HG03571 (cell line): ENCODE results near the gene CFAP77.

Experiments
- ATAC-seq: cut with Tn5 transposase; IDR thresholded peaks from one replicate; pipeline ENCODE4 v1.9.1; 2021; ENCODE audit not compliant: unreplicated experiment

The CFAP77 gene

DNA sequence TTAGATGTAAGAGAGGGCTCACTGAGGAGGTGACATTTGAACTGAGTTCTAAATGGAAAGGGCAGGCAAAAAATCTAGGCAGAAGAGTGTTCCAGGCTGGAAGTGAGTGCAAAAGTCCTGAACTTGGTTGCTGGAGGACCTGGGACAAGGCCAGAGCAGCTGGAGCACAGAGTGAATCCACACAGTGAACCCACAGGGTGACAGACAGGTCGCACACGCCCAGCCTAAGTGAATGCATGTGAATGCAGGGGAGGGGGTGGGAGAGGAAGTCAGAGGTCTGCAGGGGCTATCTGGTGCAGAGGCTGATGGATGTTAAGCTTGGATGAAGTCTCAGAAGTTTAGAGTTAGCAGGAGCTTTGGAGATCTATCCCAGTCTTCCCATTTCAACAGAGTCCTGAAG is 2.8 kb upstream of the CFAP77 start:
- no peak for ATAC-seq

DNA sequence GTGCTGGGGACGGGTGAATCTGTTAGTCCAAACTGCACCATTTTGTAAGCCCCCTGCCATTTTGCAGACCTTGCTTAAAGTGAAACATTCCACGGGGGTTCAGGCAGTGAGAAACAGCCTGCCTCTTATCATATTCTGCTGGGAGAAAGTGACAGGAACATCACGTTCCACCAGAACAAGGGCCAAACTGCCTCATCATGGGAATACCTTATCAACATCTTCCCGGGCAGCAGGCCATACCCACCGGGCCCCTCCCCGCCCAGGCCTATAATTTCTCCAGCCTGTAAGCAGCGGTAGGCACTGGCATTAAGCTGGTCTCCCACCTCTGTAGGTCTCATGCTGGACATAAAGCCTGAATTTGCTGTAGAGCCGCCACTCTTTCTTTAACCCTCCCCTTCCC is 1.5 kb upstream of the CFAP77 start:
- ATAC-seq, result no peak

DNA sequence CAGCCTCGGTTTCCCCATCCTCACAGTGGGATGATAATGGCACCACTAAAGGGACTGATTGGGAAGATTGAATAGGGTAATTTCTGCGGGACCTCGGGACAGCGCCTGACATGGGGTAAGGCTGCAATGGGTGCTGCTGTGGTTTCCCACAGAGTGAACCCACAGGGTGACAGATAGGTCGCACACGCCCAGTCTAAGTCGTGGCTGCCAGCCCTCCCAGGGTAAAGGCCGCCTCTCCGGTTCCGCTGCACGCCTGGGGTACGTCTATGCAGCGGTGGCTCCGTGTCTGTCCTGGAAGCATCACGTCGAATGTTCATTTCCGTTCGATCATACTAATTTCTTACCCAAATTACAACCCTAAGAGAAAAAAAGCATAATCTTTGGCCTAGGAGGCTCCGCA is 631 bp downstream of the CFAP77 start:
- ATAC-seq, result no peak

DNA sequence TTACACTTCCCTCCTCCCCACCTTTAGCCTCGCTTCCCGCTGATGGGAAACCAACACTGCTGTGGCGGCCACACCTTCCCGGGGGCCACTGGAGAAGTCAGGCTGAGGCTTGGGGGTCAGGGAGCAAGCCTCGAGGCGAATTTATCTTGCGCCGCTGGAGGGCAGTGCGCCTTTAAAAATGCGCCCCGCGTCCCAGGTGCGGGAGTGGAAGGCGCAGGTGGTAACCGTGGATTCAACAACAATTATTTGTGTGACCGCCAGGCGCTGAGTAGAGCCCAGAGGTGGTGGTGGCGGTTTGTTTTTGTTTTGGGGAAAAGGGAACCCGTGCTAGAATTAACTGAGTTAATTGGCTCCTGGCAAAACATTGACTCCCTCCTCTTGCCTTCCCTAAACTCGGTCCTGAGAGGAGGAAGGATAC is 1.1 kb downstream of the CFAP77 start:
- ATAC-seq, result no peak

DNA sequence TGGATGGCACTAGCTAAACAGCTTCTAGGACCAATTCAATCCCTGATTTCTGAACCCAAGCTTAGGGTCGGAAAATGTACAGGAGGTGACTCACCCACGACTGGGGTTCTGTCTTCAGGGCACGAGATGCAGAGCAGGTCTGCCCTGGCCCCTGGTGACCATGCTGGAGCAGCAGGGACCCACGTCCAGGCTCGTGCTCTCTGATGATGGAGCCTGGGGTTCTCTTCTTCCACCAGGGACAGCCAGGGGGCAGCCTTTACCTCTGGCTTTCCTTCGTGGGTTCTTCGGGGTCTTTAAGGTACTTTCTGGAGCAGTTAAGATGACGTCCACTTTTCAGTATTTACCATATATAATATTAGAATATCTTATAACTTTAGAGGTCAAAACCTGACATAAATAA is 2.1 kb downstream of the CFAP77 start:
- ATAC-seq, result no peak

DNA sequence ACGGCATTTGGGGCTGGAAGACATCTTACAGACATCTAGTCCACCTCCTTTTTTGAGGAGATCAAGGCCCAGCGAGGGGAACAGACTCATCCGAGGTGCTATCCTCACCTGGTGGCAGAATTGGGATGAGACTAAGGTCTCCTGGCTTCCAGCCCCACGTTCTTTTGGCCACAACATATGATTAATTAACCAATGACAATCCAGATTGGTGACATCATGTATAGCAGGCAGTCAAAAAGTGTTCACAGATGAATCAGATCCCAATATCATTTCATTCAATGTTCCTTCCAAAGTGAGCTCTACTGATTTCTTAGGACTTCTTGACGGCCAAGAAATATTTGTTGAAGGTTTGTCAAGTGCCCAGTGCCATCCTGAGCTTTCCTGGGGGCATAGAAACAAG is 3.9 kb downstream of the CFAP77 start:
- no peak for ATAC-seq

DNA sequence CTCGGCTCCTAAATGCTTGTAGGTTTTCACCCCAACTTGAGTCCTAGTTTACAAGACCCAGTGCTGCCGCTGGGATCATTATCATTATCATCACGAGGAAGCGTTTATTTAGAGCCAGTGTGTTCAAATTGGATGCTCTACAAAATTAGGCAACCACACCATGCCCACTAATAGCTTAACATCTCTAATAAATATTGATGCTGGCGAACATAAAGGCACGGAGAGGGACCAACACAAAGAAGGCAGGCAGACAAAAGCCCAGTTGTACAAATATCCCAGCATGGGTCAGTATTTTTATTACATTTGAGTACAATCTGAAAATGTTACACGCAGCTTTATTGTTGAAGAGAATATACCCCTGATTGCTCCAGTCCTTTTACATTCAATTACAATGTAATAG is 4.7 kb downstream of the CFAP77 start:
- no peak for ATAC-seq

DNA sequence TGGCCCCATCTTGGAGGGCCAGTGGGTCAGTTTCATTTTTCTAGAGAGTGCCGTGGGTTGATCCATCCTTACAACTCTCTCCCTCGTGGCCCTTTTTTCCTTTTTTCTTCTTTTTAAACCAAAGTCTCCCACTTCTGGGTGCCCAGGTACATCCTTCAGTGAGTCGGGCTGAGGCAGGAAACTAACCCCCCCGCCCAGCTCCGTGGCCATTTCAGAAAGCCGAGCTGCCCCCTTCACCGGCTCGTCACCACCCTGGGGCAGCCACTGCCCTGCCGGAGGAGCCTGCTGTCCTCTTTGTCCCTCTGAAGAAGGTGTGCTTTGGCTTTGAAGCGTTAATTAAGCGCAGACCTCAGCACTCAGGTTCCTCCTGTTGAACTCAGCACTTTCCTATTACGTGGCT is 5.2 kb downstream of the CFAP77 start:
- ATAC-seq, result no peak

DNA sequence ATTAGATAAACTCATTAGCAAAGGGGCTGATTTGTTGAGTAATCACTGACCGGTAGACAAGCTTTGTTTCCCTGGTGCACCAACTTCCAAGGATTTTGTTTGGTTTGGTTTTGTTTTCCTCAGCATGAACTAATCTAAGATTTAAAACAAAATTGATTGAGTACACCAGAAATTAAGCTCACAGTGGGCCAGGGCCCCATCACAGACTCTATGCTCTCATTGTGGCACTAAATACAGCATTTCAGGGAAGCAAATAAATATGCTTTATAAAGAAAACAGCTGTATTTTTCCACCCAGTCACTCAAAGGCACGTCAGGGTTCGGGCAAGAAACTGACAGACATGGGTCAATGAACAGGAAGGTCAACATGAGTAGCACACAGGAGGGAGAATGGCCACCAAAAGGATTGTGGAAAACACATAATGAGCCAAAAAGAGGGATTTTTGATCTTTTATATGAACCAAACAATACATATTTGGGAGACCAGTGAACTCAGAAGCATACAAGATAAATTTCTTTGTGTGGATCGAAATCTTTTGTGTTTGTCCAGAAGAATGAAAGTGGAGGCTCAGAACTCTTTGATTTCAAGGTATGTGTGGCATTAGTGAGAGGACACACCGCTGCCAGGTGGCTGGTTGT is 8.8 kb downstream of the CFAP77 start:
- no peak for ATAC-seq

DNA sequence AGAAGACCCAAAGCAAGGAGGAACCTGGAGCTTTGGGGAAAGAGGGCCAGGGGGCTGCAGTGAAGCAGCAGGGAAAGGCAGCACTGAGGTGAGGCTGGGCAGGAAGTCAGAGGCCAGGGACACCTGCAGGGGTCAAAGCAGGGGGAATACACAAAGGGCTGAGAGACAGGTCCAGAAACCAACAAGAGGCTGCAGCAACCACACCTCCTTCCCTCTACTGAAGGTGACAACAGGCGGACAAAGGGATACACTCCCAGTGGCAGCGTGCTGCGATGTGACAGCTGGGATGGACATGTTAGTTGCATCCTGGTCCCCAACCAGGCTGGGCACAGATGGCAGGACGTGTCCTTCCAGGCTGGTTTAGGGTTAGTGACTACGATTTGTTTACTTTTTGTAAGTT is 12.6 kb downstream of the CFAP77 start:
- no peak for ATAC-seq

DNA sequence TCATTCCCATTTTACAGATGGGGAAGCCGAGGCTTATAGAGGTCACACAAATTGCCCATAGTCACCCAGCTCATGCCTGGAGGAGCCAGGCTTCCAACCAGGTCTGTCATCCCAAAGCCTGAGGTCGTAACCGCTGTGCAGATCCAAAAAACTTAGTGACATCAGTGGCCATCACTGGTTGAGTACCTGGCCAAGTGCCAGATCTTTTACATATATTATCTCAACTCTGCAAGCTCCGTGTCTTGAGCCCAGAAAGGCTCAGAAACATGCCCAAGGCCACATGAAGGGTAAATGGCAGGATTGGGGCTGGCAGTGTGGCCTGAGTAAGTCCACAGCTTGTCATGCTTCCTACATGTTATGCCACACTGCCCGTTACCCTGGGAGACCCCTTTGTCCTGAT is 13.5 kb downstream of the CFAP77 start:
- ATAC-seq, result no peak

DNA sequence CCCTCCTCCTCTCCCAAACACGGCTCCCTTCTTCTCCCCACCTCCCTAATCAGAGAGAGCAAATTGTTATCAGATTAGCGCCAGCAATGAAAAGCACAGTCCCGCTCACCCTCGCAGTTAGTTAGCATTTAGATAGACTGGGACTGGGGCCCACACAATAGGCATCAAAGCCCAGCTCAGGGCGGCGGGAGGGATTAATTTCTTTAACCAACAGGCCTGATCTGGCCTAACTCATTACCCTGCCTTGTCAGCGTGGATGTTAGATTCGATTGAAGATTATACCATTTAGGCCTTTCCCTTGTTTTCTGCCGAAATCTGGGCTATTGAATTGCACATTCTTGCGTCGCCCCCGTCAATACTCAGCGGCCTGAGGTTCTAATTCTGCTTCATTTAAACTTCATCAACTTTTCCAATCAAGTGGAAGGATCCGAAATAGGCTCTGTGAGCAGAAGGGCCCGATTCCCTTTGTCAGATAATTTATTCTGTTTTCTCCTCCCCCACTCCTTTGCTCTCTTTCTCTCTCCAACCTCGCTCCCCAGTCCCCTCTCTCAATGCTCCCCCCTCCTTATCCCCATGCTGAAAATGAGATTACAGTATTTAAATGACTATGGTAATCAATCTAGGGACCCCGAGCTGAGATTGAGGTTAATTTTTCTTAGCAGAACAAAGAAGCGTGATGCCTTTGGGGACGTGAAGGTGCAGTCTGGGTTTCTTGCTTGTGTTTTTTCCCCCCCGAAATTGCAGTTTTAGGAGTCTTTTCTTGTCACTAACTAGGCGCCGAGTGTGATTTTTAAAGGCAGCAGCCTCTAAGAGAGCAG is 15.1 kb downstream of the CFAP77 start:
- no peak for ATAC-seq

DNA sequence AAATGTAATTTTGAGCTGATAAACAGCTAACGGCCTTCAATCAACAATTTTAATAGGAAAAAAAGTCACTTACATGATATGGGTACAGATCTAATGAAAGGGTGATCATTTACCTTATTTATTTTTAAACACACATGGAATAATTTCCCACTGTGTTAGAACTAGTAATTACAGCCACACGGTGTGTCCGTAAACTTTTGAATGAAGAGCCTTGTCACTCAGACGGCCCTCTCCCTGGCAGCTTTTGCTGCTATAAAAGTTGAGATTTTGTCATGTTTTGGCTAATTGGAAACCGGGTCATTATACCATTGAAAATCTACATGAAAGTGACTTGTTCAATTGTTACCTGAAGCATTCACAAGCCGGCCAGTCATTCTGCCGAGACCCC is 15.7 kb downstream of the CFAP77 start:
- no peak for ATAC-seq

DNA sequence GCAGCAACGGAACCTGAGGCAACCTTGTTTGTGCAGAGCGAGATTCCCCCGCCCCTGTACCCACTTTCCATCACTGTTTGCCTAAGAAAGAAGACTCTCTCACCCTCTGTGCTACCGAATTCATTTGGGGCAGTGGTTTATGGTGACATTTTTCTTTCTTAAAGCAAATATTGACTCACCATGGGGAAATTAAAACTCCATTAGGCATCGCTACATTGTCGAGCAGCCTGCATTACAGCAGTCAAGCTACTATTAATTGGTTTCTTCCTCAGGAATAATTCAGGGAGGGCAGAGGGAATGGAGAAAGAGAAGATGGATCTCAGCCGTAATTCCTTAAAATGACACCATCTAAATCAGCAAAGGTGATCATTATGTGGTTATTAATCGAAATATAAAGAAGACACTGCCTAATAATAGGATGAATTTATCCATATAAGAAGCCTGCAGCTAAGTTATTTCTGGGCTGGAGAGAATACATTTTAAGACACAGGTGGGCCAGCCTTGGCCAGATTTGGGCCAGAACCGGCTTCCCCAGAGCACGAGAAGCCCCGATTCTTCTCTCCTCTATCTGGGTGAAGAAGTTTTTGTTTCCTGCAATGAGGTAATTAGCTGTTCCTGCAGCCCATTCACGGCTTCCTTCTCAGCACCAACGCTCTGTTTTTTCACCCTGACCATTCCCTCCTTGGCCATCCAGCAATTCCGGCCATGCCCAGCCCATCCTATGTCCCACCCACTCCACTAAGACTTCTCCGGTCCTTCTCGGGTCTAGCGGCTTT is 16.8 kb downstream of the CFAP77 start:
- ATAC-seq, result no peak

DNA sequence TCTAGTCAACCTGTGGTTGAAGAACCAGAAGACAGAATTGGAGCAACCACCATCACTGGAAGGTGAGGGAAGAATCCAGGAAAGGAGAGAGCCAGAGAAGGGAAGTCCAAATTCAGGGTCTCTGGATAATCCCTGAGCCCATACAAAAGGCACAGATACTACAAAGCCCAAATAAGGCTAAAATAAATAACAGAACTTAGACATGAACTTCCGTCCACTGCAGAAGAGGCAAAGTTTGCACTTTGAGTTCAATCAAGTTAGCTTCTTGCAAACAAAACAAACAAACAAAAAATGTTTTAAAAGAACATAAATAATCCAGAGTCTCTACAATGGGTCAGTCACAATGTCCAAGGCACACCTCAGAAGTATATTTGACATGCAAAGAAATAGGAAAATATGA is 21.0 kb downstream of the CFAP77 start:
- ATAC-seq, result no peak

DNA sequence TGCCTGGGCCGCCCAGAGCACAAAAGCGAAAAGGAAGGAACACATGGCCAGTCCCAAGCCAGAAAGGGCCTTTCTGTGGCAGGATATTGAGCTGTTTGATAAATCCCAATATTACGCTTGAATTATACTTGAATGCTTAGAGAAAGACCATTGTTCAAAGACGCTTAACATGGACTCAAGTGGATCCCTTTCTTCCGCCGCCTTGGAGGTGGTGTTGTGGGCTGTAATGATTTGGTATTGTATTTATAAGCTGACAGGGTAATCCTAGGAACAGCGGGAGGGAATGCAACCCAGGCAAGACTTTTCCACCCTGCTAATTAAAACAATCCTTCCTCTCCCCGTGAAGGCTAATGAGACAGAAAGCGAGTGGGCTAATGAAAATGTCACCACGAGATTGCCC is 24.9 kb downstream of the CFAP77 start:
- ATAC-seq, result no peak

DNA sequence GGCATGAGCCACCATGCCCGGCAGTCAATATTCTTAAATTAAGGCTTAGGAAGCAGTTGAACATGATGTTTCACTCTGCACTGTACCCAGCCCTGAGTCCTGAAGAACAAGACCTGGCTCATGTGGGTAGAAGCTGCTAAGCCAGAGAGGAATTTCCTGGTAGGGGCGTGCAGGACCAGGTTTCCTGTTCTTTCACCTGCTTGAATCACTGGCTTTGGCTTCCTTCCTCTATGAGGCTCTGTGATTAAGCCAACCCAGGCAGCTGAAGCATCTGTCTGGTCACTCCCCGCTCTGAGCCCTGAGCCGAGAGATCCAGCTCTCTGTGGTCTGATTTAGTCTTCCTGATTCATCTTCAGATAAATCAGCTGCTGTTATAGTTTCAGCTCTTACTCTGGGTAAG is 29.1 kb downstream of the CFAP77 start:
- ATAC-seq, result no peak

DNA sequence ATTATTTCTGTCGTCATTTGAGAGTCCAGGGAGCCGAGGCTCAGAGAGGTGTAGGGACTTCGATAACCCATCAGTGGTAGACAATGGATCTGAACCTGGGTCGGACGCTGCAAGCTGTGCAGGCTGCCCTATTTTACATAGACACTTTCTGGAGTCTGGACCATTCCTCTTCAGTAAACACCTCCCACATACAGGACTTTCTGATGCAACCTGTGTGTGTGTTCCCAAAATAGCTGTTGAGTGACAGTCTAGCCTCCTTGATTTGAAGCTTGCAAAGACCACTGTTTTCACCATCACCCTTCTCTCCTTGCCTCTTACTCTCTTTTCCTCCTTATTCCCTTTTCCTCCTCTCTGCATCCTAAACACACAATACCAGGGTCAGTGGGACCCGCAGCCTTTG is 30.7 kb downstream of the CFAP77 start:
- no peak for ATAC-seq

DNA sequence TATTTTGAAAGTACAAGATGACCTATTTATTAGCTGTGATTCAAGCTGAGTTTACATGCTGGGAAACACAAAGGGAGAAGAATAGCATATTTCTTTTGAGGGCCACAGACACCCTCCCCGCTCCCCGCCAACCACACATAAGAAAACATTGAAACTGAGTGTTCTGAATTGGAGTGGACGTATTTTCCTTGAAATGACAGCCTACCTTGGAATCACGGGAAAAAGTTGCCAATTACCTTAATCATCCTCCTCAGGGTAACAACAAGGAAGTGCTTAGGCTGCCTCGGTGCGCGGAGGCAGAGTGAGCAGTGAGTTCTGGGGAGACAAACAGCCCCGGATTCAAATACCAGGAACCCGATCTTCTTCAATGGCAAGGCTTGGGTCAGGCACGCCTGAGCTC is 31.4 kb downstream of the CFAP77 start:
- no peak for ATAC-seq

DNA sequence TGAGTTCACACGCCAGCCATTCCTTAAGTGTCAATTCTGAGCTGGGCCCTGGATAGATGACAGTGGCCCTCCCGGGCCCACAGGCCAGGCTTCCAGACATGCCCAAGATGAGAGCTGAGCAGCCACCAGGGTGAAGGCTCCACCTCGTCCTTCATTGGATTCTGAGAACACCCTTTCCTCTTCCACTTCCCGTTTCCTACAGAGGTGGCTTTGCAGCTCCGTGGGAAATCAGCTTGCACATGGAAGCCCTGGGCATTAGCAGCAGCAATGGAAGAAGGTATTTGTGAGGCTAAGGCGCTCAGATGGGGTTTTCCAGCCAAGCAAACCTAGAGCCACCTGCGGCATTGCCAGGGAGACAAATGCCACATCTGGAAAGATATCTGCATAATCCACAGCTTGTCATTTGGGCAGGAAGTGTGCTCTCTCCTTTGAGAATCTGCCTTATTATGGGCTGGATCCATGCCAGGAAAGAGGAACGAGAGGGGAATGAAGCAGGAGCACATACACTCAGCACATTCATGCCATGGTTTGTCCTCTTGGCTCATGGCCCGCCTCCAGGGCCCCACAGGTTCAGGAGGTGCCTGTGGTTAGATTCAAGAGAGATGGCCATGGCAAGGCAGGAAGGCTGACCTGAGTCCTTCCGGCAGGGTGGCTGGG is 34.1 kb downstream of the CFAP77 start:
- no peak for ATAC-seq

DNA sequence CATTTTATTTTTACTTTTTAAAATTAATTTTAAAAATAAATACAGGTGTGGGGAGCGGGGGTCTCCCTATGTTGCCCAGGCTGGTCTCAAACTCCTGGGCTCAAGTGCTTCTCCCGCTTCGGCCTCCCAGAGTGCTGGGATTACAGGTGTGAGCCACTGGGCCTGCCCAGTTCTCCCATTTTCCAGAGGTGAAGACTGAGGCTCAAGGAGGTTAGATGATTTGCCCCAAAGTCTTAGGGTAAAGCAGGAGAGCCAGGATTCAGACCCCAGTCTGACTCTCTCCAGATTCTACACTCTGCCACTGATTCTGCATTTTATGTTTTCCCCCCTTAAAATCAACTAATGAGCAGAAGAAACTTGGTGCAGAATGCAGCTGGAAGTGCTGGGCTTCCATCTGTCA is 36.9 kb downstream of the CFAP77 start:
- no peak for ATAC-seq

DNA sequence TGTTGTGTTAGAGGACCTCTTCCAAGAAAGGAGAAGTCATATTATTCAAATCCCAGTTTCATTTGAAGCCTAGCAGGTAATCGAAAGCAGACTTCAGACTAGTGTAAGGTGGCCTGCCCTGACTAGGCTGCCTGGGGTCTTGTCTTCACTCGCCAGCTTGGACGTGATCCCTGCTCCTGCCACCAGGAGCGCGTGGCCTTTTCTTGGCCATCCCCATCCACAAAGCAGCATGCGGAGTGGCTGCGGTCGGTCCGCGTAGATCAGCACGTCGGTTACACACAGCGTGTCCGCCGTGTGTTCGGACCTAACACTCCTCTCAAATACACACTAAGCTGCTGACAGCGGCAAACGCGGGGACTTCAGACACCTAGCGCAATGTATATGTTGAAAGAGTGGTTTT is 37.3 kb downstream of the CFAP77 start:
- ATAC-seq, result no peak
